HepG2 (cell line): ENCODE results near the gene PTCRA. TPM values are rescaled to one million over a fixed set of nuclear protein-coding genes. Genes with fewer than 3 reads are reported as not detected.

Experiments used
- ARNTL ChIP-seq: sonication (generic); formaldehyde crosslinking; IDR thresholded peaks from 2 replicates; pipeline ENCODE4 v1.4.0; 2020; ENCODE audit warnings: mild to moderate bottlenecking, missing genetic modification reagents
- BCL6 ChIP-seq: IDR thresholded peaks from 2 replicates; pipeline ENCODE4 v1.6.1; 2016; ENCODE audit warnings: missing genetic modification reagents, missing compliant biosample characterization
- CEBPG ChIP-seq: IDR thresholded peaks from 2 replicates; pipeline ENCODE4 v1.6.1; 2016
- DNMT1 ChIP-seq: sonication (generic); formaldehyde crosslinking; IDR thresholded peaks from 2 replicates; pipeline ENCODE4 v1.5.1; 2020; ENCODE audit warnings: mild to moderate bottlenecking, missing genetic modification reagents
- HNRNPH1 ChIP-seq: fragments of 200-400 bp; formaldehyde crosslinking; optimal IDR thresholded peaks from 2 replicates; pipeline ENCODE3; 2017; ENCODE audit warnings: mild to moderate bottlenecking, low read depth, low read length
- HNRNPLL ChIP-seq: fragments of 200-400 bp; formaldehyde crosslinking; IDR thresholded peaks from 2 replicates; pipeline ENCODE4 v1.6.1; 2017; ENCODE audit warnings: mild to moderate bottlenecking, low read depth, low read length; ENCODE audit not compliant: poor library complexity, severe bottlenecking
- HNRNPUL1 ChIP-seq: fragments of 200-400 bp; formaldehyde crosslinking; IDR thresholded peaks from 2 replicates; pipeline ENCODE4 v1.6.1; 2017; ENCODE audit warnings: low read depth, mild to moderate bottlenecking, low read length, moderate library complexity
- HOXA5 ChIP-seq: sonication (generic); formaldehyde crosslinking; IDR thresholded peaks from 2 replicates; pipeline ENCODE4 v1.4.0; 2020; ENCODE audit warnings: missing genetic modification reagents
- KLF16 ChIP-seq, 2 experiments: sonication (generic) in 1 of 2; formaldehyde crosslinking in 1 of 2; IDR thresholded peaks; 2 replicates each; pipeline versions ENCODE4 v1.6.1 to v1.8.0; 2016 to 2023; ENCODE audit warnings: missing genetic modification reagents in 2 of 2, missing compliant biosample characterization in 1 of 2
- NFIB ChIP-seq: sonication (generic); formaldehyde crosslinking; IDR thresholded peaks from 2 replicates; pipeline ENCODE4 v1.9.0; 2021; ENCODE audit warnings: missing genetic modification reagents, mild to moderate bottlenecking, borderline replicate concordance
- PBX3 ChIP-seq: sonication (generic); formaldehyde crosslinking; IDR thresholded peaks from 2 replicates; pipeline ENCODE4 v1.8.1; 2023; ENCODE audit warnings: missing genetic modification reagents, inconsistent platforms, borderline replicate concordance
- SALL1 ChIP-seq: sonication (generic); formaldehyde crosslinking; IDR thresholded peaks from 2 replicates; pipeline ENCODE4 v1.8.0; 2022; ENCODE audit warnings: mild to moderate bottlenecking, missing genetic modification reagents
- SMARCC2 ChIP-seq: fragments of 450-650 bp; IDR thresholded peaks from 2 replicates; pipeline ENCODE4 v1.6.1; 2017; ENCODE audit warnings: antibody characterized with exemption, mild to moderate bottlenecking
- SMC3 ChIP-seq: IDR thresholded peaks from 2 replicates; pipeline ENCODE4 v1.6.1; 2011; ENCODE audit warnings: low read length, improper control_type of control experiment
- ZBTB33 ChIP-seq: sonication (generic); formaldehyde crosslinking; IDR thresholded peaks from 2 replicates; pipeline ENCODE4 v1.4.0; 2020; ENCODE audit warnings: missing genetic modification reagents
- ZKSCAN5 ChIP-seq: sonication (generic); formaldehyde crosslinking; IDR thresholded peaks from 2 replicates; pipeline ENCODE4 v1.5.1; 2020; ENCODE audit warnings: mild to moderate bottlenecking, missing genetic modification reagents
- ZNF256 ChIP-seq: sonication (generic); formaldehyde crosslinking; conservative IDR thresholded peaks from 2 replicates; pipeline ENCODE4 v1.4.0; 2020; ENCODE audit warnings: missing genetic modification reagents
- ZNF496 ChIP-seq: sonication (generic); formaldehyde crosslinking; IDR thresholded peaks from 2 replicates; pipeline ENCODE4 v1.8.1; 2023; ENCODE audit warnings: mild to moderate bottlenecking, moderate library complexity, missing genetic modification reagents; ENCODE audit not compliant: insufficient replicate concordance
- ZNF567 ChIP-seq: sonication (generic); formaldehyde crosslinking; IDR thresholded peaks from 2 replicates; pipeline ENCODE4 v1.8.1; 2023; ENCODE audit warnings: mild to moderate bottlenecking, missing genetic modification reagents, borderline replicate concordance
- ZNF574 ChIP-seq: sonication (generic); formaldehyde crosslinking; IDR thresholded peaks from 2 replicates; pipeline ENCODE4 v1.4.0; 2020; ENCODE audit warnings: missing genetic modification reagents
- ZNF777 ChIP-seq: sonication (generic); formaldehyde crosslinking; IDR thresholded peaks from 2 replicates; pipeline ENCODE4 v1.4.0; 2020; ENCODE audit warnings: missing genetic modification reagents
- polyA plus RNA-seq, 8 experiments: library from polyadenylated mRNA; depleted of rRNA in 3 of 8; stranded (reverse) in 7 of 8; unstranded in 1 of 8; fragments of >200 nt; fragmentation: Illumina TruSeq in 4 of 8; extraction: Trizol in 4 of 8; gene quantifications; 2 replicates each; pipeline versions ENCODE4 v1.2.1 to v1.2.3, GENCODE V29; 2011 to 2016; ENCODE audit warnings: low read depth in 4 of 8, missing spikeins in 1 of 8, mixed read lengths in 1 of 8; ENCODE audit not compliant: insufficient read depth in 1 of 8
- total RNA-seq, 5 experiments: library from RNA; depleted of rRNA; stranded (reverse); fragments of >200 nt; fragmentation: Illumina TruSeq; extraction: Trizol; gene quantifications; 2 replicates each; pipeline ENCODE4 v1.2.3, GENCODE V29; 2016; ENCODE audit warnings: low read depth in 1 of 5
- TF ChIP-seq, protein P1 (sequence below): IDR thresholded peaks from 2 replicates; pipeline ENCODE4 v1.6.1; 2016; ENCODE audit warnings: mild to moderate bottlenecking, missing biosample characterization, missing genetic modification reagents
- TF ChIP-seq, protein P2 (sequence below): sonication (generic); formaldehyde crosslinking; IDR thresholded peaks from 2 replicates; pipeline ENCODE4 v1.4.0; 2020; ENCODE audit warnings: low read depth, mild to moderate bottlenecking, missing genetic modification reagents

PTCRA gene
- total and polyA plus RNA-seq, 2 of the 13 experiments (the other 11 are each of a cell fraction or from before 2014, with no cell fraction given), result not detected

DNA sequence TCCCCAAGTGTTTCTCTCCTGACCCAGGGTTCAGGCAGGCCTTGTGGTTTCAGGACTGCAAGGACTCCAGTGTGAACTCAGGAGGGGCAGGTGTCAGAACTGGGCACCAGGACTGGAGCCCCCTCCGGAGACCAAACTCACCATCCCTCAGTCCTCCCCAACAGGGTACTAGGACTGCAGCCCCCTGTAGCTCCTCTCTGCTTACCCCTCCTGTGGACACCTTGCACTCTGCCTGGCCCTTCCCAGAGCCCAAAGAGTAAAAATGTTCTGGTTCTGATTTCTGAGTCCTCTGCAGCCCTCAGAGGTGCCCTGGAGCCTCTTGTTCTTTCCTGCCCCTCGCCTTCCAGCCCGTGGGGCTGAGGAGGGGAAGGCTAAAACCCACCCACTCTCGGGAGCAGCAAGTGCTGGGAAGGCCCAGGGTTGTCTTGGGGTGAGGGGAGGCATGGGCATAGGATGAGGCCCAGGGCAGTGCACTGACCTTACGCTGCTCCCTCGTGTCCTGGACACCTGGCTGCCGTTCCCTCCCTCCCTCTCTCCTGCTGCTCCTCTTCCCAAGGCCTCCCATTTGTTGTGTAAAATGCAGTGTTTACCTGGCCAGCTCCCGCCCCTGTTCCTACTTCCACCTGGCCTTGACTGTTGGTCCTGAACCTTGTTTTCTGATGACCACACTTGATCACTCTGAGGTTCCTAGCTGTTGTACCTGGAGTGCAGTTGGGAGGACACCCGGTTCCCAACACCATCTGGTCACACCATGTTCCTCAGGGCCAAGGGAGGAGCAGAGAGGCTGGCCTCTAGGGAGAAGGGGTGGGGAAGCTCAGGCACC lies 23.3 kb downstream of the PTCRA start (continued):
- TF ChIP-seq PBX3 (no peak), ZNF574 (CRISPR knock-in tag) (peak; percentile 81), HNRNPUL1 (no peak), ARNTL (CRISPR knock-in tag) (peak; percentile 97), ZKSCAN5 (no peak), SALL1 (CRISPR knock-in tag) (peak; percentile 98), HNRNPH1 (no peak), ZNF777 (no peak), BCL6 (CRISPR knock-in tag) (peak; percentile 89), SMARCC2 (no peak), ZBTB33 (CRISPR knock-in tag) (no peak), ZNF256 (CRISPR knock-in tag) (no peak), SMC3 (peak; percentile 39; the same call in 1 of the 2 replicates), ZNF567 (CRISPR knock-in tag) (peak; percentile 22; the same call in 1 of the 2 replicates), HNRNPLL (no peak), KLF16 (CRISPR knock-in tag; IDR thresholded peaks at IDR 0.05) (peak in 1 of 2 experiments; percentile 51; a peak in 1 of 4 replicates), ZNF496 (CRISPR knock-in tag) (no peak), HOXA5 (CRISPR knock-in tag) (no peak), NFIB (CRISPR knock-in tag) (no peak), DNMT1 (CRISPR knock-in tag) (0 out of 2 replicates have a peak, but pooled peaks have one; percentile 26), CEBPG (CRISPR knock-in tag) (peak; percentile 82)
- TF ChIP-seq, protein P1, sequence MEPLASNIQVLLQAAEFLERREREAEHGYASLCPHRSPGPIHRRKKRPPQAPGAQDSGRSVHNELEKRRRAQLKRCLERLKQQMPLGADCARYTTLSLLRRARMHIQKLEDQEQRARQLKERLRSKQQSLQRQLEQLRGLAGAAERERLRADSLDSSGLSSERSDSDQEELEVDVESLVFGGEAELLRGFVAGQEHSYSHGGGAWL (CRISPR knock-in tag), result no peak
- TF ChIP-seq, protein P2, sequence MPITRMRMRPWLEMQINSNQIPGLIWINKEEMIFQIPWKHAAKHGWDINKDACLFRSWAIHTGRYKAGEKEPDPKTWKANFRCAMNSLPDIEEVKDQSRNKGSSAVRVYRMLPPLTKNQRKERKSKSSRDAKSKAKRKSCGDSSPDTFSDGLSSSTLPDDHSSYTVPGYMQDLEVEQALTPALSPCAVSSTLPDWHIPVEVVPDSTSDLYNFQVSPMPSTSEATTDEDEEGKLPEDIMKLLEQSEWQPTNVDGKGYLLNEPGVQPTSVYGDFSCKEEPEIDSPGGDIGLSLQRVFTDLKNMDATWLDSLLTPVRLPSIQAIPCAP, result peak; percentile 63; the same call in 1 of the 2 replicates
